Endothelial cell of umbilical vein (primary cell): ENCODE data around the gene SPG11.
A peak's percentile ranks its signal among the peaks of the same experiment; 100 is the strongest.

Experiments used
- CTCF ChIP-seq, 2 donors: IDR thresholded peaks; 1 replicate in 1 of 2; 2 replicates in 1 of 2; pipeline ENCODE4 v1.5.1; 2011; ENCODE audit warnings: low read length in 2 of 2, mild to moderate bottlenecking in 2 of 2, moderate library complexity in 2 of 2, control low read depth in 1 of 2, inconsistent platforms in 1 of 2, low read depth in 1 of 2; ENCODE audit not compliant: insufficient read depth in 1 of 2; ENCODE audit errors: extremely low read depth in 1 of 2
- MAX ChIP-seq: IDR thresholded peaks from 2 replicates; pipeline ENCODE4 v1.6.1; 2011; ENCODE audit not compliant: insufficient read depth, insufficient read length

GRCh38 chr15:44532689-44533088, 130.8 kb downstream of the SPG11 start:
- TF ChIP-seq CTCF (IDR thresholded peaks at IDR 0.05; ENCODE audit: extremely low read depth in 1 of 2, insufficient read depth in 1 of 2, low read depth in 1 of 2, low read length in 2 of 2): peak in 1 of 2 donors; percentile 6
- no peak for TF ChIP-seq MAX
